GM20431 (cell line): ENCODE data around the gene MTRF1.
"Not testable (repeated sequence)": the region's sequence is repeated elsewhere in the genome, so short reads cannot be mapped to it uniquely, and the experiment has no call there.

Source experiments
- in situ Hi-C: fragments of 300-500 bp; cut with MseI, MboI; formaldehyde crosslinking; loops from one replicate; pipeline ENCODE4 v1.15.0; 2020; ENCODE audit warnings: low sequenced_read_pairs; ENCODE audit not compliant: unreplicated experiment

MTRF1 gene

GRCh38 chr13:41182231-41182630 lies 81.1 kb downstream of the MTRF1 start:
- in situ Hi-C loops: no loop called here

- in situ Hi-C loops: no loop called here
Measured at GRCh38 chr13:41179593-41180250, 83.7 kb downstream of the MTRF1 start.

- in situ Hi-C loops: no loop called here
Measured at GRCh38 chr13:41178040-41178439, 85.3 kb downstream of the MTRF1 start.

GRCh38 chr13:41177616-41178015 lies 85.8 kb downstream of the MTRF1 start:
- in situ Hi-C loops: no loop called here

- in situ Hi-C loops: not testable (repeated sequence)
Measured at GRCh38 chr13:41175576-41175975, 87.8 kb downstream of the MTRF1 start.
